NCI-H1105 (cell line): Measurements from ENCODE around the gene LCA5L.
"Not testable (repeated sequence)": the region's sequence is repeated elsewhere in the genome, so short reads cannot be mapped to it uniquely, and the experiment has no call there.

Source experiments
- DNase-seq: peaks from one replicate; lab custom pipeline; 2025; lab: John Stamatoyannopoulos, UW

The LCA5L gene

DNA sequence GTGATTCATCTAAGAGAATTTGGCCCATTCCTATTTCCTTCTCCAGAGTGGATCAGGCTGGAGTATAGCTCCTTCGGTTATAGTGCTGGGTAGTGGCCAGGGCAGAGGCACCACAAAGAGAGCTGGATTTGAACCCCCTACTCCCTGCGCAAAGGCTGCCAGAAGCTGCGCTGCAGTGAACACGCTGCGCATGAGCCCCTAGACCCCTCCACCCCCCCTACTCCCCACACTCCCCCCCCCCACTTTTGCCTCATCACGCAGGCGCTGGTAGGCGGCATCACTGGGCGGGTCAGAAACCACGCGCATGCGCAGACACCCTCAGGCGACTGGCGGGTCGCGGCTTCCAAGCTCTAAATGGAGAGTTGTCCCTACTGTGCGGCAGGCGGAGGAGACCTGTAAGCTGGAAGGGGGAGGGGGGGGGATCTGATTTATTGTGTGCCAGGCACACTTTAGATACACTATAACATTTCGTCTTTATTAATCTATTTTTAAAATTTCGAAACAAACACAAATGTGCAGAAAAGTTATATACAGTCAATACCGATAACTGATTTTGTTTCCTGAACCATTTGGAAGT lies 58.0 kb downstream of the LCA5L start:
- DNase-seq = peak; percentile 92

DNA sequence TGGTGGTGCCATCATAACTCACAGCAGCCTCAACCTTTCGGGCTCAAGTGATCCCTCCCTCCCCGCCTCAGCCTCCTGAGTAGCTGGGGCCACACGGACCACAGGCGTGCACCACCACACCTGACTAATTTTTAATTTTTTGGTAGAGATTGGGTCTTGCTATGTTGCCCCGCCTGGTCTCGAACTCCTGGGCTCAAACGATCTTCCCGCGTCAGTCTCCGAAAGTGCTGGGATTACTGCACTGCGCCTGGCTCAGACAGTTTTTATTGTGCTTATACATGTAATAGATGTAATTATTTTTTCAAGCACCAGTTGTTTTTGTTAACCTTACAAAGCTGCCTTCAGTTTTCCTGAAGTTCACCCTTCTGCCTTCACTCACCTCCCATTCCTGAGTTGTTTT lies 58.7 kb downstream of the LCA5L start:
- no peak for DNase-seq

DNA sequence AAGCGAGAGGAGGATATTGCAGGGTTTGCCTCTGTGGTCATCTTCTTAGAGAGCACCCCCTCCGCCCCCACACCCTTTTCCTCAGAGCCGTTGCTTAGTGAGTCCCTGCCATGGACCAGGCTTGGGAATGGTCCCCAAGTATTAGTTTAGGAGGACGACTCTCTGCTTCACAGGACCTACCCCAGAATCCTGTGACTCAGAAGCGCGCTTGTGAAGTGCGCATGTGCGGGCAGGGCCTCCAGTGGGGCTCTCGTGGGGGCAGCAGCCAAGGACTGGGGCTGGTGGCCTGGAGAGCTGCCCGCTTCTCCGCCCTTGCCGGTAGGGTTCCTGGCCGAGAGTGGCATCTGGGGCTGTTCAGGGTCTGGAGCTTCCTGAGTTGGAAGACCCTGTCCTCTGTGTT lies 59.4 kb downstream of the LCA5L start:
- peak; percentile 15 for DNase-seq

DNA sequence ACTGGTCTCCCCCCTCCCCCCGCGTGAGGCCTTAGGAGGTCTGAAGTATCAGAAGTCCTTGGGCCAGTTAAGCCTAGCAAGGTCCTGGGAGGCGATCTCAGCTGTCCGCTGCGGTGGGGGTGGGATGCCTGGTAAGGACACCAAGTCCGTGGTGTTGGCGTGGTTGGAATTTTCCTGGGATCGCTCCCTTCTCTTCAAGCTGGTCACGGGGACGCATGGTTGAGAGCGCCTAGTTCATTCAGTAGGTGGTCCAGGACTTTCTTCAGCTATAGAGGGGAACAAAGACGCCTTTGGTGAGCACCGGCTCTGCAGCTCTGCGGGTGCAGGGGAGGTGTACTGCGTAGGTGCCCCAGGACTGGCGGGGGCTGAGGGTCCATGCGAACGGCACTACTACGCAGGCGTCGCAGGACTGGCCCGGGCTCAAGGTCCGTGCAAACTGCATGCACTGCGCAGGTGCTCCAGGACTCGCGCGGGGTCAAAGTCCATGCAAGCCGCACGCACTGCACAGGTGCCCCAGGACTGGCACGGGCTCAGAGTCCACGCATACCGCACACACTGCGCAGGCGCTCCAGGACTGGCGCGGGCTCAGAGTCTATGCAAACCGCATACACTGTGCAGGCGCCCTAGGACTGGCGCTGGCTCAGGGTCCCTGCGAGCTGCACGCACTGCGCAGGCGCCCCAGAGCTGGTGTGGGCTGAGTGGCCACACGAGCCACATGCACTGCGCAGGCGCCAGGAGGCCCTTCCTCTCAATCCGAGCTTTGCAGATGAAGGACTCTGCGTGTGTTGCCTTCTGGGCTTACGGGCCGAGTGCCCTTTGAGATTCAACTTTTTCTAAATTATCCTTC lies 60.1 kb downstream of the LCA5L start:
- DNase-seq = peak; percentile 73

DNA sequence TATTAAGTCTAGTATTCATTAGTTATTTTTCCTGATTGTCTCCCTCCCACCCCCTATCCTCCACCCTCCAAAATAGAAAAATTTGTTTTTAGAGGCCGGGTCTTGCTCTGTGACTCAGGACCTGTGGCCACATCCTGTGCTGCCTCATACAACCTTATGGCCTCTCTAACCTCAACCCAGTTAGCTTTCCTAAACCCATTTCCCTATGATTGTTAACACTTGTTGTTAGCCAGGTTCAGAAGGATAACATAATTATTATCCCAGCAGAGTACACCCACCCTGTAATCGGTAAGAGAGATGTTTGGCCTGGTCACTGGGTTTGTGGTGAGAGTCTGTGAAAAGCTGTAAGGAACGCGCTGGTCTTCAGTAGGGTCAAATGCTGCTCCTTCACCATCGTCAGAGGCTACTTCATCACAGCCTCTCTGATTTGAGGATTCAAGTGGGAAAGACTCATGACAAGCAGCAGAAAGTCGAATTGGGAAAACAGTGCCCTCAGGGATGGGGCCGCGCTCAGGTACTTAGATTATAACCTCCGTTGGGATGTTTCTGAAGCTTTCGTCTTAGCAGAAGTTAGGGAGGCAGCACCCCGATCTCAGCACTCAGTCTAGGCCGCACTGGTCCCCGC lies 60.8 kb downstream of the LCA5L start:
- DNase-seq = no peak

DNA sequence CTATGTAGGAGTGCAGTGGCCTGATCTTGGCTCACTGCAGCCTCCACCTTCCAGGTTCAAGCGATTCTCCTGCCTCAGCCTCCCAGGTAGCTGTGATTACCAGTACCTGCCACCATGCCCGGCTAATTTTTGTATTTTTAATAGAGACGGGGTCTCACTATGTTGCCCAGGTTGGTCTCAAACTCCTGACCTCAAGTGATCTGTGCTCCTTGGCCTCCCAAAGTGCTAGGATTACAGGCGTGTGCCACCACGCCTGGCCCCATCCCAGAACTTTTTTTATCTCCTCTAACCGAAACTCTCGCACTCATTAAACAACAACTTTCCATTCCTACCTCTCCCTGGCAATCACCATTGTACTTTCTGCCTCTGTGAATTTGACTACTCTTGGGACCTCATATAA lies 63.5 kb downstream of the LCA5L start:
- not testable (repeated sequence) for DNase-seq

DNA sequence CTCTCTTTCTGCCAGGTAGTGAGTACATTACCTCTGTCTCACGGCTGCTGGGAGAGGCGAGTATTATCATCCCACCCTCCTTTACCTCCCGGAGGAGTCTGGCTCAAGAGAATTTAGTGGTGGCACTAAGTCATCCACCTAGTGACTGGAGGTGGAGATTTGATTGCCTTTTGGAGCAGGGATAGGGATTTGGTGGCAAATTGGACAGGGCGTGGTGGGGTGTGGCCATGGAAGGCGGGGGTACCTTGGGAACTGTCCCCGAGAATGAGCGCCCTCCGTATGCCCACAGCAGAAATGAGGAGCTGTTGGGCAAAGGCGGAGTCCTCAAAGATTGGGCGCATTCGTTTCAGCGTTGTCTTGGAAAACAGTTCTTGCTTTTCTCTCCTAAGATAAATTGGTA lies 64.6 kb downstream of the LCA5L start:
- DNase-seq = no peak

DNA sequence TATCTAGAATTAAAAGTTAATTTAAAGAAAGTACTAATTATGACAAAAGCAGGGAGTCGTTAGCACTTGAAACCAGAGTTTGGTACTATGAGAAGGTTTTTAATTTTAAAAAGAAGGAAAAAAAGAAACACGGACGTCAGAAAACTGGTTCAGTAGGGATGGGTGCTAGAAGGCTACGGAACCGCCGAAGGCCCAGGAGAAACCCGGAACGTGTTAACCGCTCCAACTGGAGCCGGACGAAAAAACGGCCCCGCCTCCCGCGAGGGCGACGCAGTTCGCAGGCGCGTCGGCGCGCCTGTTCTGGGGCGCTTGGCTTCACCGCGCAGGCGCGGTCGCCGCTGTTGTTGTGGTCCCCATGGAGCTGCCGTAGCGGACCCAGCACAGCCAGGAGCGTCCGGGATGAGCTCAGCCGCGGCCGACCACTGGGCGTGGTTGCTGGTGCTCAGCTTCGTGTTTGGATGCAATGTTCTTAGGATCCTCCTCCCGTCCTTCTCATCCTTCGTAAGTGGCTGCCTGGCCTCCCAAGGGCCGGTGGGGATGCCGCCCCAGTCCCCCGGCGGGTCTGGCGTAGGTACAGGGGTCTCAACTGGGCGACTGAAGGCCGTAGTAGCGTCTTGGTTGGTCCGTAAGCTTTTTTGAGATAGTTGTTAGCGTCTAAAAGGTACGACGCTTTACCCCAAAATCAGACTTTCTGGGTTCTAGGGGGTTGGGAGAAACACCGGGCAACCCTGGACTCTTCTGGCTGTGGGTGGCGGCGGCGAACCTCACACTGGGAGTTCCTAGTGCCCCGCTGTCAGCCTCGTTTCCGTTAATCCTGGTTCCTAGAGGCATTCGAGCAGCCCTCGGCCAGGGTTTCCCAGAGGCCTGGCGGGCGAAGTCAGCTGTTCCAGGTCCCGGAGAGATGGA lies 65.3 kb downstream of the LCA5L start:
- peak; percentile 90 for DNase-seq

DNA sequence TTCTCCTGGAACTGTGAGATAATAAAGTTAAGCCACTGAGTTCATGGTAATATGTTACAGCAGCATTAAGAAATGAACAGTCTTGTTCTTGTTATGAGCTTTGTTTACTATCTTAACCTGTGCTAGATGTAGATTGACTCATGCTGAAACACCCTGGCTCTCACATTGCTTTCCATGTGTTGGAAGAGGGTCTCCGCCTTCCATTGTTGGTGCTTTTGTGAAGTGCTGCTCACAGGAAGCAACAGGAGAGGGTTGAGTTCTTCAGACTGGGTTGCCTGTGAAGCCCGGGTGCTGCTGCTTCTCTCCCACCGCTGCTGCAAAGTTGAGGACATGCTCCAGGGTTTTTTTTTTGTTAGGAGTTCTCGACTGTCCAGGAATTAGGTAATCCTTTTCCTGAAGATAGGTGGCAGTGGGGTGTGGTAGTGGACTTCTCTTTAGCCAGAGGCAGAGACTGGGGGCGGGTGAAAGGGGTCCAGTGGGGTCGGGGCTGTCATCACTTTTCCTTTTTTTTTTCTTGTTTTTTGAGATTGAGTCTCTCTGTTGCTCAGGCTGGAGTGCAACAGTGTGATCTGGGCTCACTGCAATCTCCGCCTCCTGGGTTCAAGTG lies 68.0 kb downstream of the LCA5L start:
- no peak for DNase-seq

DNA sequence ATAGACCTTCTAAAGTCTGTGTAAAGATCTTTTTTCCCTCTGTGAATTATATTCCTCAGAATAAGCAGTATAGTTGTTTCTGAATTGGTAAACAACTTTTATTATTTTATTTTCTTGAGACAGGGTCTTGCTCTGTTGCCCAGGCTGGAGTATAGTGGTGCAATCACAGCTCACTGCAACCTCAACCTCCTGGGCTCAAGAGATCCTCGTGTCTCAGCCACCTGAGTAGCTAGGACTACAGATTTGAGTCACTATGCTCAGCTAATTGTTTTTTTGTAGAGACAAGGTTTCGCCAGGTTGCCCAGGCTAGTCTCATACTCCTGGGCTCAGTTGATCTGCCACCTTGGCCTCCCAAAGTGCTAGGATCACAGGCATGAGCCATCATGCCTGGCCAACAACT lies 70.1 kb downstream of the LCA5L start:
- no peak for DNase-seq

DNA sequence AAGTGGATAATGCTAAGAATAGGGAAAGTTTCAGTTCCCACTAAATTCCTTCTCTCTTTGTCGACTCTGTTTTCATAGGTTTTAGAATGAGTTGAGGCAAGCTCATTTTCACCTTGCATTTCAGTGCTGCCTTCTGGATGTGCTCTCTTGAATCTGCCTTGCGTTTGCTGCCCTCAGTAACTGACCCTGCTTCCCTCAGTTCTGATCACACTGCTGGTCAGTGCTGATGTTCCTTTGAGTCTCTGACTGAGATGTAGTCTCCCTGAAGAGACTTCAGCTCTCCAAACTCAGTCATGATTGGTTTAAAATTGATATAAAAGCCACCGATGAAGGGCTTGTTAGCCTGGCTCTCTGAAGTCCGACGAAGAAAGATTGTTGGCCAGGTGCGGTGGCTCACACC lies 71.5 kb downstream of the LCA5L start:
- no peak for DNase-seq

DNA sequence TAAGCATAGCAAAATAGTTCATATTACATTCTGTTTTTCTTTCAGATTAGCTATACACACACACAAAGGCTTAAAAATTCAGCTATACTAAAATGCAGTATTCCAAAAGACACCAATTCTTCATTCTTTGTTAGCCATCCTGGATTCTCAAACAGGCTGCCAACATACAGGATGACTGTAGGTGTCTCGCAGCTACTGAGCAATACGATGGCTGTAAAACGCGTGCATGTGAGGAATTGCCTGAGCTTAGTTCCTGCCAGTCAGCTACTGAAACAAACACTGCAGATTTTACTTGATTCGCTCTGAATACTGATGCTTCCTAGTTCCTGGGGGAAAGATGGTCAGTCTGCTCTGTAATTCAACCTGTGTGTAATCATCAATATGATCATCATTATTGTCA lies 71.9 kb downstream of the LCA5L start:
- DNase-seq = no peak

DNA sequence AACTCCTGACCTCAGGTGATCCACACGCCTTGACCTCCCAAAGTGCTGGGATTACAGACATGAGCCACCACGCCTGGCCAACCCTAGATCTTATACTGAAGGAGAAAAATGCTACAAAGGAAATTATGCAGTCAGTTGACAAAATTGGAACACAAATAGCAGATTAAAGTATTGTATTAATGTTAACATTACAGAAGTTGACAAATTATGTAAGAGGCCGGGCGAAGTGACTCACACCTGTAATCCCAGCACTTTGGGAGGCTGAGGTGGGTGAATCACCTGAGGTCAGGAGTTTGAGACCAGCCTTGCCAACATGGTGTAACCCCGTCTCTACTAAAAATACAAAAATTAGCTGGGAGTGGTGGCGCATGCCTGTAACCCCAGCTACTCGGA lies 75.7 kb downstream of the LCA5L start:
- DNase-seq = not testable (repeated sequence)

DNA sequence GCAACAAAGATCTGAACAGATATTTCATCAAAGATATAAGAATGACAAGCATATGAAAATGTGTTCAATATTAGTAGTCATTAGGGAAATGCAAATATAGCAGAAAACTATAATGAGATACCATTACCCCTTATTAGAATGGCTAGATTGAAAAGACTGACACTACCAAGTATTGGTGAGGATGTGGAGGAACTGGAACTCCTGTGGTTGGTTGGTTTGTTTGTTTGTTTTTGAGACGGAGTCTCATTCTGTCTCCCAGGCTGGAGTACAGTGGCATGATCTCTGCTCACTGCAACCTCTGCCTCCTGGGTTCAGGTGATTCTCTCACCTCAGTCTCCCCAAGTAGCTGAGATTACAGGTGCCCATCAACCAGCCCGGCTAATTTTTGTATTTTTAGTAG lies 77.8 kb downstream of the LCA5L start:
- no peak for DNase-seq

DNA sequence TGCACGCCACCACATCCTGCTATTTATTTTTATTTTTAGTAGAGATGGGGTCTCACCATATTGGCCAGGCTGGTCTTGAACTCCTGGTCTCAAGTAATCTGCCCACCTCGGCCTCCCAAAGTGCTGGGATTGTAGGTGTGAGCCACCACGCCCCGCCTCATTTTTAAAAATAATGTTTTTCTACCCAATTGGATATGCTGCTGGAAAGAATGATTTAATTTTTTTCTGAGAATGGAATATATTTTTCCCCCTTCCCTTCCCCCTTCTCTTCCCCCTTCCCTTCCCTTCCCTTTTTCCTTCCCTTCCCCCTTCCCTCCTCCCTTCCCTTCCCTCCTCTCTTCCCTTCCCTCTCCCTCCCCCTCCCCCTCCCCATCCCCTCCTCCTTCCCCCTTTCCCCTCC lies 79.0 kb downstream of the LCA5L start:
- DNase-seq = no peak

DNA sequence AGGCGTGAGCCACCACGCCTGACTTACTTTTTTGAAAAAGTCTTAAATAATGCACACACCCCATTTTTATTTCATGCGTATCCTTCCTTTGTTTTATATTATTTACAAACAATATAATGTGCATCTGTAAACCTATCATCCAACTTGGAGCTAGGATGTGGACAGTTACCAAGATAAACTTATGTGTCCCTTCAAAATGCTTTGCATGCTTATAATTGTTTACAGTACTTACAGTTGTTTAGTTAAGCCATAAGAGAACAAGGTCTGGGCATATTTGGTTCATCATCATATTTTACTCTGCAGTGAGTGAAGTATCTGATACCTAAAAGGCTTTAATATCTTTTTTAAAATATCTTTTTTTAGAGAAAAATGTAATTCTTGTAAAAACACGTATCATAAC lies 80.6 kb downstream of the LCA5L start:
- no peak for DNase-seq

DNA sequence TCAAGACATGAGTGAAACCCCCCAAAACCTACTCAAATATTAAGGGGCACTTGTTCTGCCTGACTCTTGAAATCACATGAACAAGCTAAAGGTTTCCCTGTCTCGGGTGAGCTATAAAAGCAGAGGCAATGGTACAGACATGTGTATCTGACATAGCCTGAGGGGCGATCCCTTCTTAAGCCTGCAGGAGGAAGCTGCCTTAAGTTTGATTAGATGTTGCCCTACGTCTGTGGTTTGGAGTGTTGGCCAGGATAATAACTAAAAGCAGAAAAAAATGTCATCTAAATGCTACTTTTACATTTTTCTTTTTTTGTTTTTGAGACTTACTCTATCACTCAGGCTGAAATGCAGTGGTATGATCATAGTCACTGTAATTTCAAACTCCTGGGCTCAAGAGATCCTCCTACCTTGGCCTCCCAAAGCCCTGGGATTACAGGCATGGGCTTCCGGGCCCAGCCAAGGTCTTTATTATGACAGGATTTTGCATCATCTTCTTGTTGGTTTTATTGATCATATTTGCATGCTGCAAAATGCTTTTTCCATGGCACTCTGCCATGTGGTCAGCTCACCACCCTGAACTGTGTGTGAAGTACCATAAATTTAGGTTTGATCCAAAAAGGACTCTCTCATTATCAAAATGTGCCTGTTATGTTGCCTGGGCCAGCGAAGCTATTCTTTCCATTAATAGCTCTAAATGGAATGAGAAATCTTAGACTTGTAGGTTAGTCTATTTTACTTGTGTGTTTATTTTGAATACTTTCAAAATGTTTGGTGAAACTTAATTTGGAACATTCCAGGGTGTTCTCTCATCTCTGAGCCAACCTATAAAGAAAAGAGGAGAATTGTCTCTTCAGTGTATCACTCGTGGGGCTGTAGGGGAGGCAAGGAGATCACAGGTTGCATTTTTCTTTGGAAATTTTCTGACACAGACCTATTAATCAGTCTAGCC lies 81.7 kb downstream of the LCA5L start:
- no peak for DNase-seq

DNA sequence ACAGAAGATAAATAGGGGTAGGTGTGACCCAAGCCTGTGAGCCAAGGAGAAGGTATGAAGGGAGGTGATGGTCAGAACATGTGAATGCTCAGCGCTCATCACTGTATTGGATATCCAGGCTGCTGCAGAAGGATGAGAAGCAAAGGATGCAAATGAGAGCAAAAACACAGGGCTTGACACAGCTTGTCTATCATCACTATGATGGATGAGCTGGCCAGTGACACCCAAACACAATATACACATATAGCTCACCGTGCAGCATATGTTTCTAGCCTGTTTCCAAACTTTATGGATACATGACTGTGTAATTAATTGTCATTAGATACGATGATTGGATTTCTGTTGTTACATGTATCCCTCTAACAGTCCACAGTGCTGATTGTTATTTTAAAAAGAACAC lies 82.8 kb downstream of the LCA5L start:
- DNase-seq = no peak

DNA sequence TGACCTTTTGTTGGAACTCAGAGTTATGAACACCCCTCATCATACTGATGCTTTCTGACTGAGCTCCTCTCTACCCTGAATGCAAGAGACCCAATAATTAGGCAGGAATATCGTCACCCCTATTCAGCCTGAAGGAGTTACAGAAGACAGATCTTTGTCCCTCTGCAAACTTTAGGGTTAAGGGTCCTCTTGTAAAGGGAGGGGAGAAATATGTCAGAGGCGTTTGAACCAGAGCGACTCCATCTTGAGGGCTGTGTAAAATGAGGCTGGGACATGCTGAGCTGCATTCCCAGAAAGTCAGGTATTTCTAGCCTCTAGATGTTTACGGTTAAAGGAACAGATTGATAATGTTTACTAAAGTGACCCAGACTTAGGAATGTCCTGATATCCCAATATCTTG lies 86.2 kb downstream of the LCA5L start:
- DNase-seq = no peak
